Measurements from ENCODE around the gene HOXC13. TPM values are rescaled to one million over a fixed set of nuclear protein-coding genes. Genes with fewer than 3 reads are reported as not detected.

HOXC13 gene
- total RNA-seq, 1 experiment from 2014 or later = 93.5 TPM

DNA sequence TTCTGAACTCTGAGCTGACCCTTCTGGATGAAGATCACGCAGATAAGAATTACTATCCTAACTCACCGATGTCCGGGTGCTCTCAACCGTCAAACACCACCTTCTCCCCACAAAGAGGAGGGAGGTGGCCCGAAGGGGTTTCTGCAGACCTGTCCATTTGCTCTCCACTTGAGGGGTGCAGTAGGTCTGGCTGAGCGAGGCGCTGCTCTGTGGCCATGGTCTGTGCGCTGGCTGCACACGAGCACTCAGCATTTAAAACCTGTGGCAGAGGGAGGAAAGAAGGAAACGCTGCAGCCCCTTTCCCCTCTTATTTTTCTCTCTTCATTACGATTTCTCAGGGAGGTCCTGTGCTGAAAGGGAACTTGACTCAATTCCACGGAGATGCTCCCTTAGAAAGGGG is 1.5 kb upstream of the HOXC13 start:
- intact Hi-C loops (cut with micrococcal nuclease; ENCODE audit: unreplicated experiment) = loop anchor here (5.0 kb wide), 1 partner anchor 90 kb away; no protein-coding TSS in a partner anchor
- no peak overlapping the region for H3K4me3 ChIP-seq (ENCODE audit: low read depth in 2 of 2, low read length in 2 of 2)
- DNase-seq (ENCODE audit: low read depth, low spot score) (no peak), ATAC-seq (no peak)
- BruUV-seq (replicated peaks) = no TSS peak
- H3K27me3 ChIP-seq (ENCODE audit: control insufficient read depth, insufficient read depth, low read length) = no peaks in the 10 kb centered on the region
- H3K9me3 ChIP-seq (ENCODE audit: control insufficient read depth, insufficient read depth, low read depth, low read length) = no peaks in the 10 kb centered on the region
- TF ChIP-seq, protein P1, sequence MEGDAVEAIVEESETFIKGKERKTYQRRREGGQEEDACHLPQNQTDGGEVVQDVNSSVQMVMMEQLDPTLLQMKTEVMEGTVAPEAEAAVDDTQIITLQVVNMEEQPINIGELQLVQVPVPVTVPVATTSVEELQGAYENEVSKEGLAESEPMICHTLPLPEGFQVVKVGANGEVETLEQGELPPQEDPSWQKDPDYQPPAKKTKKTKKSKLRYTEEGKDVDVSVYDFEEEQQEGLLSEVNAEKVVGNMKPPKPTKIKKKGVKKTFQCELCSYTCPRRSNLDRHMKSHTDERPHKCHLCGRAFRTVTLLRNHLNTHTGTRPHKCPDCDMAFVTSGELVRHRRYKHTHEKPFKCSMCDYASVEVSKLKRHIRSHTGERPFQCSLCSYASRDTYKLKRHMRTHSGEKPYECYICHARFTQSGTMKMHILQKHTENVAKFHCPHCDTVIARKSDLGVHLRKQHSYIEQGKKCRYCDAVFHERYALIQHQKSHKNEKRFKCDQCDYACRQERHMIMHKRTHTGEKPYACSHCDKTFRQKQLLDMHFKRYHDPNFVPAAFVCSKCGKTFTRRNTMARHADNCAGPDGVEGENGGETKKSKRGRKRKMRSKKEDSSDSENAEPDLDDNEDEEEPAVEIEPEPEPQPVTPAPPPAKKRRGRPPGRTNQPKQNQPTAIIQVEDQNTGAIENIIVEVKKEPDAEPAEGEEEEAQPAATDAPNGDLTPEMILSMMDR (IDR thresholded peaks at IDR 0.05) = no peak
- TF ChIP-seq SIN3A (IDR thresholded peaks at IDR 0.05; ENCODE audit: borderline replicate concordance, insufficient read depth, low read depth, low read length) = no peak
- TF ChIP-seq TCF7L2 (IDR thresholded peaks at IDR 0.05; ENCODE audit: low read depth, low read length) = no peak
- TF ChIP-seq, protein P2, sequence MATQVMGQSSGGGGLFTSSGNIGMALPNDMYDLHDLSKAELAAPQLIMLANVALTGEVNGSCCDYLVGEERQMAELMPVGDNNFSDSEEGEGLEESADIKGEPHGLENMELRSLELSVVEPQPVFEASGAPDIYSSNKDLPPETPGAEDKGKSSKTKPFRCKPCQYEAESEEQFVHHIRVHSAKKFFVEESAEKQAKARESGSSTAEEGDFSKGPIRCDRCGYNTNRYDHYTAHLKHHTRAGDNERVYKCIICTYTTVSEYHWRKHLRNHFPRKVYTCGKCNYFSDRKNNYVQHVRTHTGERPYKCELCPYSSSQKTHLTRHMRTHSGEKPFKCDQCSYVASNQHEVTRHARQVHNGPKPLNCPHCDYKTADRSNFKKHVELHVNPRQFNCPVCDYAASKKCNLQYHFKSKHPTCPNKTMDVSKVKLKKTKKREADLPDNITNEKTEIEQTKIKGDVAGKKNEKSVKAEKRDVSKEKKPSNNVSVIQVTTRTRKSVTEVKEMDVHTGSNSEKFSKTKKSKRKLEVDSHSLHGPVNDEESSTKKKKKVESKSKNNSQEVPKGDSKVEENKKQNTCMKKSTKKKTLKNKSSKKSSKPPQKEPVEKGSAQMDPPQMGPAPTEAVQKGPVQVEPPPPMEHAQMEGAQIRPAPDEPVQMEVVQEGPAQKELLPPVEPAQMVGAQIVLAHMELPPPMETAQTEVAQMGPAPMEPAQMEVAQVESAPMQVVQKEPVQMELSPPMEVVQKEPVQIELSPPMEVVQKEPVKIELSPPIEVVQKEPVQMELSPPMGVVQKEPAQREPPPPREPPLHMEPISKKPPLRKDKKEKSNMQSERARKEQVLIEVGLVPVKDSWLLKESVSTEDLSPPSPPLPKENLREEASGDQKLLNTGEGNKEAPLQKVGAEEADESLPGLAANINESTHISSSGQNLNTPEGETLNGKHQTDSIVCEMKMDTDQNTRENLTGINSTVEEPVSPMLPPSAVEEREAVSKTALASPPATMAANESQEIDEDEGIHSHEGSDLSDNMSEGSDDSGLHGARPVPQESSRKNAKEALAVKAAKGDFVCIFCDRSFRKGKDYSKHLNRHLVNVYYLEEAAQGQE (IDR thresholded peaks at IDR 0.05; ENCODE audit: insufficient read depth in 1 of 2, low read depth in 2 of 2, low read length in 1 of 2) = no peak
- TF ChIP-seq POLR2AphosphoS5 (IDR thresholded peaks at IDR 0.05; ENCODE audit: low read depth, low read length) = no peak
- in situ Hi-C loops (cut with HindIII; ENCODE audit: low pct_unique_long_range_greater_than_20kb, low sequenced_read_pairs) = no loop called here
- no peaks in the 10 kb centered on the region; the same call in 1 of the 2 replicates for H3K36me3 ChIP-seq (ENCODE audit: control insufficient read depth, insufficient read depth, low read length)
- POLR2A ChIA-PET = no interaction called here
- H3K27ac ChIP-seq (ENCODE audit: low read length) = peak overlapping the region; percentile 75
- peaks cover 31% of the 10 kb centered on the region for H3K4me1 ChIP-seq (ENCODE audit: control insufficient read depth, insufficient read depth, low read length)
- CTCF ChIA-PET = no interaction called here

DNA sequence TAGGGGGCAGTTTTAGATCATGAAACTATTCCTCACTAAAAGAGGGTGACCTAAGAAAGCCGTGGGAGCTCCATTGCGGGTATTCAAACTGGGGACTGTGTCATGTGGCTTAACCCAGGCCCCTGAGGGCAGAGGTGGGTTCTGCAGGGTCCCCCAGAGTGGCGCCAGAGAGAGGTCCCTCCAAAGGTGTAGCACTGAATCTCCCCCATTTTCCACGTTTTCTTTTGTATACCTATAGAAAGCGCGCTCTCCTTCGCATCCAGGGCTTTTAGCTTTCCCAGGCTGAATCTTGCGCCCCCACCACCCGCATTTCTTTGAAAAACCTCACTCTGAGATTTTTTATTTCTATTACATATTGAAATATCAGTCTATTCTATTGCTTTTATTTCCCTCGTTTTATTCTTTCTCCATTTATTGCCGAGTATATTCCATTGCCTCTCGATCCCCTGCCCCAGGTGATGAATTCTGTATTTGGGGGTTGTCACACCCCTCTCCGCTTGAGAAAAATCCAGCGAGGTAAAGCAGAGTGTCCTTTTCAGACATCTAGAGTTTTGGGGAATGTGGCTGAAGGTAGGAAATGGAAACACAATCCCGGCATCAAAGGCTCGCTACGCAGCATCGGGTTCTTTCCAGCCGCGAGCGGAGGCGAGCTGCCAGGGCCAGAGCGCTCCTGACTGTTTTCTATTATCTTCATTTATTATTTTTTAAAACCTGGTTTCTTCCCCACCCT is 870 bp upstream of the HOXC13 start:
- Histone ChIP-seq H3K27ac (ENCODE audit: low read length) (peak overlapping the region; percentile 75), H3K36me3 (ENCODE audit: control insufficient read depth, insufficient read depth, low read length) (peaks cover 5% of the 10 kb centered on the region; the same call in 1 of the 2 replicates), H3K4me3 (ENCODE audit: low read depth in 2 of 2, low read length in 2 of 2) (peak overlapping the region; percentile 86 to 98), H3K4me1 (ENCODE audit: control insufficient read depth, insufficient read depth, low read length) (peaks cover 34% of the 10 kb centered on the region), H3K9me3 (ENCODE audit: control insufficient read depth, insufficient read depth, low read depth, low read length) (no peaks in the 10 kb centered on the region), H3K27me3 (ENCODE audit: control insufficient read depth, insufficient read depth, low read length) (no peaks in the 10 kb centered on the region)
- no peak for TF ChIP-seq POLR2AphosphoS5 (IDR thresholded peaks at IDR 0.05; ENCODE audit: low read depth, low read length)
- TF ChIP-seq SIN3A (IDR thresholded peaks at IDR 0.05; ENCODE audit: borderline replicate concordance, insufficient read depth, low read depth, low read length) = no peak
- no peak for TF ChIP-seq TCF7L2 (IDR thresholded peaks at IDR 0.05; ENCODE audit: low read depth, low read length)
- TF ChIP-seq, protein P2 (IDR thresholded peaks at IDR 0.05; ENCODE audit: insufficient read depth in 1 of 2, low read depth in 2 of 2, low read length in 1 of 2) = no peak
- TF ChIP-seq, protein P1 (IDR thresholded peaks at IDR 0.05) = no peak
- BruUV-seq (replicated peaks) = TSS peak; percentile 89
- ATAC-seq (no peak), DNase-seq (ENCODE audit: low read depth, low spot score) (no peak)
- ChIA-PET CTCF (interaction anchor here (0.5 kb wide), 1 partner anchor 282 kb away, joined by 8 read pairs; no protein-coding TSS in a partner anchor), POLR2A (interaction anchor here (0.6 kb wide), 1 partner anchor 27 kb away, joined by 3 read pairs; no protein-coding TSS in a partner anchor)
- in situ Hi-C loops (cut with HindIII; ENCODE audit: low pct_unique_long_range_greater_than_20kb, low sequenced_read_pairs) (no loop called here), intact Hi-C loops (cut with micrococcal nuclease; ENCODE audit: unreplicated experiment) (loop anchor here (1.0 to 5.0 kb wide), 2 partner anchors 37 to 90 kb away; partner anchors contain the start of gene HOTAIR)

All from Panc1 (cell line).